HepG2 (cell line): Measurements from ENCODE around the gene CEBPB. TPM values are rescaled to one million over a fixed set of nuclear protein-coding genes. Genes with fewer than 3 reads are reported as not detected.

ENCODE experiments used
- BCL6 ChIP-seq: IDR thresholded peaks from 2 replicates; pipeline ENCODE4 v1.6.1; 2016; ENCODE audit warnings: missing genetic modification reagents, missing compliant biosample characterization
- ETV6 ChIP-seq: sonication (generic); formaldehyde crosslinking; conservative IDR thresholded peaks from 2 replicates; pipeline ENCODE4 v1.4.0; 2020; ENCODE audit warnings: missing genetic modification reagents
- HNF4A ChIP-seq: sonication (generic); formaldehyde crosslinking; IDR thresholded peaks from 2 replicates; pipeline ENCODE4 v1.4.0; 2020; ENCODE audit warnings: missing genetic modification reagents
- HNF4G ChIP-seq, 2 experiments: sonication (generic) in 1 of 2; formaldehyde crosslinking in 1 of 2; IDR thresholded peaks; 2 replicates each; pipeline versions ENCODE4 v1.4.0 to v1.6.1; 2011 to 2020; ENCODE audit warnings: borderline replicate concordance in 2 of 2, low read depth in 2 of 2, mild to moderate bottlenecking in 2 of 2, low read length in 1 of 2, missing genetic modification reagents in 1 of 2, moderate library complexity in 1 of 2
- MZF1 ChIP-seq: sonication (generic); formaldehyde crosslinking; IDR thresholded peaks from 2 replicates; pipeline ENCODE4 v1.8.1; 2023; ENCODE audit warnings: mild to moderate bottlenecking, missing genetic modification reagents, borderline replicate concordance
- POLR2AphosphoS5 ChIP-seq: IDR thresholded peaks from 2 replicates; pipeline ENCODE4 v1.6.1; 2012; ENCODE audit warnings: low read depth, low read length
- RARG ChIP-seq: sonication (generic); formaldehyde crosslinking; IDR thresholded peaks from 2 replicates; pipeline ENCODE4 v1.4.0; 2020; ENCODE audit warnings: low read depth, mild to moderate bottlenecking, missing genetic modification reagents
- SP4 ChIP-seq: sonication (generic); formaldehyde crosslinking; IDR thresholded peaks from 2 replicates; pipeline ENCODE4 v1.8.1; 2023; ENCODE audit warnings: mild to moderate bottlenecking, missing genetic modification reagents
- ZNF317 ChIP-seq: sonication (generic); formaldehyde crosslinking; IDR thresholded peaks from 2 replicates; pipeline ENCODE4 v1.5.0; 2020; ENCODE audit warnings: mild to moderate bottlenecking, missing genetic modification reagents
- ZNF567 ChIP-seq: sonication (generic); formaldehyde crosslinking; IDR thresholded peaks from 2 replicates; pipeline ENCODE4 v1.8.1; 2023; ENCODE audit warnings: mild to moderate bottlenecking, missing genetic modification reagents, borderline replicate concordance
- ZNF577 ChIP-seq: sonication (generic); formaldehyde crosslinking; IDR thresholded peaks from 2 replicates; pipeline ENCODE4 v1.4.0; 2020; ENCODE audit warnings: mild to moderate bottlenecking, low read depth, missing genetic modification reagents, borderline replicate concordance
- ZNF629 ChIP-seq: sonication (generic); formaldehyde crosslinking; conservative IDR thresholded peaks from 2 replicates; pipeline ENCODE4 v1.5.0; 2020; ENCODE audit warnings: missing genetic modification reagents
- ZNF75D ChIP-seq: sonication (generic); formaldehyde crosslinking; IDR thresholded peaks from 2 replicates; pipeline ENCODE4 v1.8.1; 2023; ENCODE audit warnings: missing genetic modification reagents, mild to moderate bottlenecking, borderline replicate concordance
- polyA plus RNA-seq, 8 experiments: library from polyadenylated mRNA; depleted of rRNA in 3 of 8; stranded (reverse) in 7 of 8; unstranded in 1 of 8; fragments of >200 nt; fragmentation: Illumina TruSeq in 4 of 8; extraction: Trizol in 4 of 8; gene quantifications; 2 replicates each; pipeline versions ENCODE4 v1.2.1 to v1.2.3, GENCODE V29; 2011 to 2016; ENCODE audit warnings: low read depth in 4 of 8, missing spikeins in 1 of 8, mixed read lengths in 1 of 8; ENCODE audit not compliant: insufficient read depth in 1 of 8
- total RNA-seq, 5 experiments: library from RNA; depleted of rRNA; stranded (reverse); fragments of >200 nt; fragmentation: Illumina TruSeq; extraction: Trizol; gene quantifications; 2 replicates each; pipeline ENCODE4 v1.2.3, GENCODE V29; 2016; ENCODE audit warnings: low read depth in 1 of 5
- TF ChIP-seq, protein P1 (sequence below): IDR thresholded peaks from 2 replicates; pipeline ENCODE4 v1.6.1; 2018; ENCODE audit warnings: missing genetic modification reagents, mild to moderate bottlenecking, missing compliant biosample characterization
- TF ChIP-seq, protein P2 (sequence below): IDR thresholded peaks from 2 replicates; pipeline ENCODE4 v1.6.1; 2016; ENCODE audit warnings: missing biosample characterization, missing genetic modification reagents, low read depth
- TF ChIP-seq, protein P3 (sequence below): sonication (generic); formaldehyde crosslinking; IDR thresholded peaks from 2 replicates; pipeline ENCODE4 v1.5.1; 2020; ENCODE audit warnings: mild to moderate bottlenecking, missing genetic modification reagents, moderate library complexity
- TF ChIP-seq, protein P4 (sequence below): sonication (generic); formaldehyde crosslinking; conservative IDR thresholded peaks from 2 replicates; pipeline ENCODE4 v1.4.0; 2020; ENCODE audit warnings: mild to moderate bottlenecking, missing genetic modification reagents, moderate library complexity

The CEBPB gene
- total and polyA plus RNA-seq, 2 of the 13 experiments (the other 11 are each of a cell fraction or from before 2014, with no cell fraction given): 18.5 to 28.2 TPM

DNA sequence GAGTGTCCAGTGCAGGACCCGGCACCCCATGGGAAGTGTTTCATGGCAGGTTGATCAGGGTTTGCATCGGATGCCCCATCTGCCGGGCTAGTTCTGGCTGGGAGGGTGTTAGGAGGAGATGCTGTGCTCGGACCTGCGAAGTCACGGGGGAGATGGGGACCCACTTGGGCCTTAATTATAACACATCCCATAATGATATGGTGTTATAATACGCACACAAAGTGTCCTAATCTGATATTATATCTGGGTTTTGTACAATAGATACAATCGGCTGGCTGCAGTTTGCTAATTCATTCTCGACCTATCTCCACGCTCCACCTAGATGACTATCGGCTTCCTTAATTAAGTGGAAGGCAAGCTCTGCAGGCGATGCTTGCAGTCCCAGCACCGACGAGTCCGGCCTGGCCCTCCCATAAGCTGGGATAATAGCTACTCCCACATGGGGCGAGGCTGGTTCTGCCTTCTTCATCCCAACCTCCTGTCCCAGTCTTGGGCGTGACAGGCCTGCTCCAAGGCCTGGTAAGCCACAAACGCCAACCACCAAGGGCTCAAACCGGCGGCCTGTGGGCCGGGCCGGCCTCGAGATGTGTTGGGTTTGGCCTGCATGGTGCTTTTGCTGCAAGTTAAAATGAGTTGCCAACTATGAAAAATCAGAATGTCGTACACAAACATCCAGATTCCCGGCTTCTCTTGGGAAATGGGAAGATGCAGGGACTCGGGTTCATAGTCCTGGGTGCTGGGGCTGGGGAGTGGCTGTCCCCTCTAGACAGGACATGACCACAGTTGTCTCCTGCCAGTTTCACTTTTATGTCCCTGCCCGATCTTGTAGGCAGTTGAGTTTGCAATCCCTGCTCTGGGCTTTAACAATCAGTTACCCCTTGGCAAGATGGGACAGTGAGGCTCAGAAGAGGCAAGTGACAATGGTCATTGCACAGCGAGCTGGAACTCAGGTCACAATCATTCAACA, 32.7 kb downstream of the CEBPB start (continued):
- TF ChIP-seq HNF4A (peak; percentile 30; the same call in 1 of the 2 replicates), ZNF75D (no peak), ZNF577 (CRISPR knock-in tag) (no peak), MZF1 (CRISPR knock-in tag) (no peak), ZNF629 (CRISPR knock-in tag) (no peak), BCL6 (CRISPR knock-in tag) (no peak), ETV6 (CRISPR knock-in tag) (no peak), SP4 (CRISPR knock-in tag) (peak; percentile 46; the same call in 1 of the 2 replicates), HNF4G (IDR thresholded peaks at IDR 0.05; ENCODE audit: borderline replicate concordance, low read depth, low read length) (0 out of 2 replicates have a peak, but pooled peaks have one; percentile 27), HNF4G (CRISPR knock-in tag; IDR thresholded peaks at IDR 0.05; ENCODE audit: borderline replicate concordance, low read depth) (no peak), ZNF317 (CRISPR knock-in tag) (no peak), RARG (CRISPR knock-in tag) (no peak), ZNF567 (CRISPR knock-in tag) (no peak), POLR2AphosphoS5 (no peak)
- TF ChIP-seq, protein P1, sequence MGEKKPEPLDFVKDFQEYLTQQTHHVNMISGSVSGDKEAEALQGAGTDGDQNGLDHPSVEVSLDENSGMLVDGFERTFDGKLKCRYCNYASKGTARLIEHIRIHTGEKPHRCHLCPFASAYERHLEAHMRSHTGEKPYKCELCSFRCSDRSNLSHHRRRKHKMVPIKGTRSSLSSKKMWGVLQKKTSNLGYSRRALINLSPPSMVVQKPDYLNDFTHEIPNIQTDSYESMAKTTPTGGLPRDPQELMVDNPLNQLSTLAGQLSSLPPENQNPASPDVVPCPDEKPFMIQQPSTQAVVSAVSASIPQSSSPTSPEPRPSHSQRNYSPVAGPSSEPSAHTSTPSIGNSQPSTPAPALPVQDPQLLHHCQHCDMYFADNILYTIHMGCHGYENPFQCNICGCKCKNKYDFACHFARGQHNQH (CRISPR knock-in tag): peak; percentile 47; the same call in 1 of the 2 replicates
- TF ChIP-seq, protein P2, sequence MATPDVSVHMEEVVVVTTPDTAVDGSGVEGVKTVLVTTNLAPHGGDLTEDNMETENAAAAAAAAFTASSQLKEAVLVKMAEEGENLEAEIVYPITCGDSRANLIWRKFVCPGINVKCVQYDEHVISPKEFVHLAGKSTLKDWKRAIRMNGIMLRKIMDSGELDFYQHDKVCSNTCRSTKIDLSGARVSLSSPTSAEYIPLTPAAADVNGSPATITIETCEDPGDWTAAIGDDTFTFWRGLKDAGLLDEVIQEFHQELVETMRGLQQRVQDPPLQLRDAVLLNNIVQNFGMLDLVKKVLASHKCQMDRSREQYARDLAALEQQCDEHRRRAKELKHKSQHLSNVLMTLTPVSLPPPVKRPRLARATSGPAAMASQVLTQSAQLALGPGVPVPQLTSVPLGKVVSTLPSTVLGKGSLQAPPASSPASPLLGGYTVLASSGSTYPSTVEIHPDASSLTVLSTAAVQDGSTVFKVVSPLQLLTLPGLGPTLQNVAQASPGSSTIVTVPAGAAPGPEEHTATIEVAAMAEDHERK (CRISPR knock-in tag): no peak
- TF ChIP-seq, protein P3, sequence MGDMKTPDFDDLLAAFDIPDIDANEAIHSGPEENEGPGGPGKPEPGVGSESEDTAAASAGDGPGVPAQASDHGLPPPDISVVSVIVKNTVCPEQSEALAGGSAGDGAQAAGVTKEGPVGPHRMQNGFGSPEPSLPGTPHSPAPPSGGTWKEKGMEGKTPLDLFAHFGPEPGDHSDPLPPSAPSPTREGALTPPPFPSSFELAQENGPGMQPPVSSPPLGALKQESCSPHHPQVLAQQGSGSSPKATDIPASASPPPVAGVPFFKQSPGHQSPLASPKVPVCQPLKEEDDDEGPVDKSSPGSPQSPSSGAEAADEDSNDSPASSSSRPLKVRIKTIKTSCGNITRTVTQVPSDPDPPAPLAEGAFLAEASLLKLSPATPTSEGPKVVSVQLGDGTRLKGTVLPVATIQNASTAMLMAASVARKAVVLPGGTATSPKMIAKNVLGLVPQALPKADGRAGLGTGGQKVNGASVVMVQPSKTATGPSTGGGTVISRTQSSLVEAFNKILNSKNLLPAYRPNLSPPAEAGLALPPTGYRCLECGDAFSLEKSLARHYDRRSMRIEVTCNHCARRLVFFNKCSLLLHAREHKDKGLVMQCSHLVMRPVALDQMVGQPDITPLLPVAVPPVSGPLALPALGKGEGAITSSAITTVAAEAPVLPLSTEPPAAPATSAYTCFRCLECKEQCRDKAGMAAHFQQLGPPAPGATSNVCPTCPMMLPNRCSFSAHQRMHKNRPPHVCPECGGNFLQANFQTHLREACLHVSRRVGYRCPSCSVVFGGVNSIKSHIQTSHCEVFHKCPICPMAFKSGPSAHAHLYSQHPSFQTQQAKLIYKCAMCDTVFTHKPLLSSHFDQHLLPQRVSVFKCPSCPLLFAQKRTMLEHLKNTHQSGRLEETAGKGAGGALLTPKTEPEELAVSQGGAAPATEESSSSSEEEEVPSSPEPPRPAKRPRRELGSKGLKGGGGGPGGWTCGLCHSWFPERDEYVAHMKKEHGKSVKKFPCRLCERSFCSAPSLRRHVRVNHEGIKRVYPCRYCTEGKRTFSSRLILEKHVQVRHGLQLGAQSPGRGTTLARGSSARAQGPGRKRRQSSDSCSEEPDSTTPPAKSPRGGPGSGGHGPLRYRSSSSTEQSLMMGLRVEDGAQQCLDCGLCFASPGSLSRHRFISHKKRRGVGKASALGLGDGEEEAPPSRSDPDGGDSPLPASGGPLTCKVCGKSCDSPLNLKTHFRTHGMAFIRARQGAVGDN (CRISPR knock-in tag): no peak; the same call in 1 of the 2 replicates
- TF ChIP-seq, protein P4, sequence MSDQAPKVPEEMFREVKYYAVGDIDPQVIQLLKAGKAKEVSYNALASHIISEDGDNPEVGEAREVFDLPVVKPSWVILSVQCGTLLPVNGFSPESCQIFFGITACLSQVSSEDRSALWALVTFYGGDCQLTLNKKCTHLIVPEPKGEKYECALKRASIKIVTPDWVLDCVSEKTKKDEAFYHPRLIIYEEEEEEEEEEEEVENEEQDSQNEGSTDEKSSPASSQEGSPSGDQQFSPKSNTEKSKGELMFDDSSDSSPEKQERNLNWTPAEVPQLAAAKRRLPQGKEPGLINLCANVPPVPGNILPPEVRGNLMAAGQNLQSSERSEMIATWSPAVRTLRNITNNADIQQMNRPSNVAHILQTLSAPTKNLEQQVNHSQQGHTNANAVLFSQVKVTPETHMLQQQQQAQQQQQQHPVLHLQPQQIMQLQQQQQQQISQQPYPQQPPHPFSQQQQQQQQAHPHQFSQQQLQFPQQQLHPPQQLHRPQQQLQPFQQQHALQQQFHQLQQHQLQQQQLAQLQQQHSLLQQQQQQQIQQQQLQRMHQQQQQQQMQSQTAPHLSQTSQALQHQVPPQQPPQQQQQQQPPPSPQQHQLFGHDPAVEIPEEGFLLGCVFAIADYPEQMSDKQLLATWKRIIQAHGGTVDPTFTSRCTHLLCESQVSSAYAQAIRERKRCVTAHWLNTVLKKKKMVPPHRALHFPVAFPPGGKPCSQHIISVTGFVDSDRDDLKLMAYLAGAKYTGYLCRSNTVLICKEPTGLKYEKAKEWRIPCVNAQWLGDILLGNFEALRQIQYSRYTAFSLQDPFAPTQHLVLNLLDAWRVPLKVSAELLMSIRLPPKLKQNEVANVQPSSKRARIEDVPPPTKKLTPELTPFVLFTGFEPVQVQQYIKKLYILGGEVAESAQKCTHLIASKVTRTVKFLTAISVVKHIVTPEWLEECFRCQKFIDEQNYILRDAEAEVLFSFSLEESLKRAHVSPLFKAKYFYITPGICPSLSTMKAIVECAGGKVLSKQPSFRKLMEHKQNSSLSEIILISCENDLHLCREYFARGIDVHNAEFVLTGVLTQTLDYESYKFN (CRISPR knock-in tag): no peak
